Activated CD8-positive, alpha-beta memory T cell treated with anti-CD3 and anti-CD28 coated beads for 36 hours (primary cell): Measurements from ENCODE around the gene PITPNM2. TPM values are rescaled to one million over a fixed set of nuclear protein-coding genes. Genes with fewer than 3 reads are reported as not detected.

Experiments used
- CTCF ChIA-PET: fragments of 350-600 bp; sonication (Branson Sonifier 250); formaldehyde crosslinking; loops from one replicate; lab custom pipeline; 2021; ENCODE audit warnings: antibody characterized with exemption; lab: Charles Lee
- POLR2A ChIA-PET: fragments of 350-600 bp; sonication (Branson Sonifier 250); formaldehyde crosslinking; loops from one replicate; lab custom pipeline; 2021; ENCODE audit warnings: antibody characterized with exemption; lab: Charles Lee
- total RNA-seq, 2 experiments: library from RNA; stranded (reverse); gene quantifications; one replicate each; pipeline ENCODE4 v1.2.3, GENCODE V29; 2021

Gene PITPNM2
- 1 to 10 TPM; 9.3 to 9.4 TPM for total RNA-seq

GRCh38 chr12:123150744-123151456 lies at the start of gene PITPNM2:
Gene PITPNM2 (minus strand): TSS chr12:123151090. CDS start chr12:123034590, 116,500 bp downstream.
- CTCF ChIA-PET: interaction anchor here (1.0 to 2.8 kb wide), 3 partner anchors 36 to 107 kb away, joined by 3 to 8 read pairs (median 4); no protein-coding TSS in a partner anchor
- POLR2A ChIA-PET: interaction anchor here (0.5 to 1.7 kb wide), 6 partner anchors 23 to 170 kb away, joined by 3 to 10 read pairs (median 4); partner anchors contain the start of genes MPHOSPH9 and MTRFR

- POLR2A ChIA-PET: interaction anchor here (0.6 kb wide), 1 partner anchor 55 kb away, joined by 4 read pairs; no protein-coding TSS in a partner anchor
Measured at GRCh38 chr12:123200414-123200813, 49.5 kb upstream of the PITPNM2 start.

GRCh38 chr12:123199936-123200335 lies 49.0 kb upstream of the PITPNM2 start:
- CTCF ChIA-PET: no interaction called here
- POLR2A ChIA-PET: no interaction called here

More at GRCh38 chr12:123200414-123200813, 49.5 kb upstream of the PITPNM2 start:
- CTCF ChIA-PET: no interaction called here

- POLR2A ChIA-PET: interaction anchor here (0.5 to 0.6 kb wide), 2 partner anchors 36 to 104 kb away, joined by 3 to 4 read pairs; no protein-coding TSS in a partner anchor
- CTCF ChIA-PET: no interaction called here
Measured at GRCh38 chr12:123187637-123188036, 36.7 kb upstream of the PITPNM2 start.

GRCh38 chr12:123180171-123180570 lies 29.3 kb upstream of the PITPNM2 start:
- ChIA-PET CTCF (no interaction called here), POLR2A (no interaction called here)

GRCh38 chr12:123171967-123172366 lies 21.1 kb upstream of the PITPNM2 start:
- CTCF ChIA-PET: no interaction called here

GRCh38 chr12:123167329-123167728 lies 16.4 kb upstream of the PITPNM2 start:
- POLR2A ChIA-PET: no interaction called here
- CTCF ChIA-PET: no interaction called here

More at GRCh38 chr12:123171967-123172366, 21.1 kb upstream of the PITPNM2 start:
- POLR2A ChIA-PET: interaction anchor here (0.7 kb wide), 1 partner anchor 29 kb away, joined by 10 read pairs; no protein-coding TSS in a partner anchor

- ChIA-PET CTCF (no interaction called here), POLR2A (no interaction called here)
Measured at GRCh38 chr12:123165537-123165936, 14.6 kb upstream of the PITPNM2 start.

- ChIA-PET CTCF (no interaction called here), POLR2A (interaction anchor here (0.5 kb wide), 1 partner anchor 46 kb away, joined by 4 read pairs; no protein-coding TSS in a partner anchor)
Measured at GRCh38 chr12:123164710-123165261, 13.9 kb upstream of the PITPNM2 start.

- CTCF ChIA-PET: no interaction called here
- POLR2A ChIA-PET: no interaction called here
Measured at GRCh38 chr12:123164222-123164621, 13.3 kb upstream of the PITPNM2 start.

- POLR2A ChIA-PET: no interaction called here
Measured at GRCh38 chr12:123163227-123163626, 12.3 kb upstream of the PITPNM2 start.

GRCh38 chr12:123160801-123161487 lies 10.1 kb upstream of the PITPNM2 start:
- POLR2A ChIA-PET: interaction anchor here (0.7 kb wide), 1 partner anchor 16 kb away, joined by 7 read pairs; no protein-coding TSS in a partner anchor
- CTCF ChIA-PET: no interaction called here

More at GRCh38 chr12:123163227-123163626, 12.3 kb upstream of the PITPNM2 start:
- CTCF ChIA-PET: no interaction called here

GRCh38 chr12:123153906-123154305 lies 3.0 kb upstream of the PITPNM2 start:
- CTCF ChIA-PET: interaction anchor here (1.2 kb wide), 1 partner anchor 84 kb away, joined by 4 read pairs; no protein-coding TSS in a partner anchor
- POLR2A ChIA-PET: interaction anchor here (0.6 to 0.7 kb wide), 4 partner anchors 20 to 233 kb away, joined by 4 to 11 read pairs (median 6); no protein-coding TSS in a partner anchor

GRCh38 chr12:123152833-123153232 lies 1.9 kb upstream of the PITPNM2 start:
- POLR2A ChIA-PET: no interaction called here
- CTCF ChIA-PET: interaction anchor here (0.7 kb wide), 2 partner anchors 9 to 80 kb away, joined by 3 read pairs; no protein-coding TSS in a partner anchor

GRCh38 chr12:123151457-123152454 lies 866 bp upstream of the PITPNM2 start:
- ChIA-PET CTCF (interaction anchor here (0.5 to 2.8 kb wide), 7 partner anchors 42 to 1715 kb away, joined by 3 to 8 read pairs (median 3); no protein-coding TSS in a partner anchor), POLR2A (interaction anchor here (0.5 to 1.7 kb wide), 6 partner anchors 22 to 170 kb away, joined by 3 to 10 read pairs (median 4); partner anchors contain the start of genes MPHOSPH9 and MTRFR)

GRCh38 chr12:123150275-123150743 lies 581 bp downstream of the PITPNM2 start:
- POLR2A ChIA-PET: interaction anchor here (1.7 kb wide), 1 partner anchor 82 kb away, joined by 5 read pairs; the partner anchor contains the start of genes MPHOSPH9 and MTRFR
- CTCF ChIA-PET: interaction anchor here (2.0 to 2.8 kb wide), 2 partner anchors 36 to 106 kb away, joined by 4 to 8 read pairs; no protein-coding TSS in a partner anchor

GRCh38 chr12:123149501-123150274 lies 1.2 kb downstream of the PITPNM2 start:
- POLR2A ChIA-PET: no interaction called here
- CTCF ChIA-PET: interaction anchor here (2.0 to 2.8 kb wide), 2 partner anchors 35 to 106 kb away, joined by 4 to 8 read pairs; no protein-coding TSS in a partner anchor
